ENCODE results near the gene EFNB2. TPM values are rescaled to one million over a fixed set of nuclear protein-coding genes. Genes with fewer than 3 reads are reported as not detected.
A peak's percentile ranks its signal among the peaks of the same experiment; 100 is the strongest.

Gene EFNB2
- total RNA-seq, 1 experiment from 2014 or later = 16.4 TPM

GRCh38 chr13:106568299-106569003 is 33.0 kb upstream of the EFNB2 start:
- TSS peak; percentile 35 for BruUV-seq (replicated peaks)

GRCh38 chr13:106567474-106568298 is 32.2 kb upstream of the EFNB2 start, which contains the start of gene ARGLU1:
TSS of gene ARGLU1 (minus strand) at chr13:106568137. CDS start at chr13:106567919, 218 bp downstream.
- Histone ChIP-seq H3K4me2 (ENCODE audit: low read length) (peak within 1 kb of the TSS; percentile 95), H3K9me3 (ENCODE audit: low read length) (no peaks in the 10 kb centered on the region), H3K9me2 (replicated peaks; ENCODE audit: low read length) (no peaks in the 10 kb centered on the region), H4K20me1 (ENCODE audit: low read length) (peaks cover 42% of the 10 kb centered on the region), H3K4me1 (ENCODE audit: insufficient read depth, low read length) (peaks cover 20% of the 10 kb centered on the region), H3K36me3 (ENCODE audit: low read depth, low read length) (no peaks in the 10 kb centered on the region), H3K4me3 (ENCODE audit: low read length) (peak within 1 kb of the TSS; percentile 80), H3K27me3 (ENCODE audit: low read length) (no peaks in the 10 kb centered on the region), H2AFZ (ENCODE audit: low read length) (peak within 1 kb of the TSS; percentile 96), H3F3A (ENCODE audit: low read length, unreplicated experiment) (no peaks in the 10 kb centered on the region), H3K79me2 (ENCODE audit: low read length) (peaks cover 52% of the 10 kb centered on the region), H3K9ac (ENCODE audit: low read length) (peak within 1 kb of the TSS; percentile 98), H3K27ac (ENCODE audit: low read length) (peak within 1 kb of the TSS; percentile 50)
- ATAC-seq = peak; percentile 71
- peak; percentile 89 for DNase-seq
- no peak for TF ChIP-seq EZH2phosphoT487 (IDR thresholded peaks at IDR 0.05; ENCODE audit: borderline replicate concordance, low read length)
- TF ChIP-seq, protein P1, sequence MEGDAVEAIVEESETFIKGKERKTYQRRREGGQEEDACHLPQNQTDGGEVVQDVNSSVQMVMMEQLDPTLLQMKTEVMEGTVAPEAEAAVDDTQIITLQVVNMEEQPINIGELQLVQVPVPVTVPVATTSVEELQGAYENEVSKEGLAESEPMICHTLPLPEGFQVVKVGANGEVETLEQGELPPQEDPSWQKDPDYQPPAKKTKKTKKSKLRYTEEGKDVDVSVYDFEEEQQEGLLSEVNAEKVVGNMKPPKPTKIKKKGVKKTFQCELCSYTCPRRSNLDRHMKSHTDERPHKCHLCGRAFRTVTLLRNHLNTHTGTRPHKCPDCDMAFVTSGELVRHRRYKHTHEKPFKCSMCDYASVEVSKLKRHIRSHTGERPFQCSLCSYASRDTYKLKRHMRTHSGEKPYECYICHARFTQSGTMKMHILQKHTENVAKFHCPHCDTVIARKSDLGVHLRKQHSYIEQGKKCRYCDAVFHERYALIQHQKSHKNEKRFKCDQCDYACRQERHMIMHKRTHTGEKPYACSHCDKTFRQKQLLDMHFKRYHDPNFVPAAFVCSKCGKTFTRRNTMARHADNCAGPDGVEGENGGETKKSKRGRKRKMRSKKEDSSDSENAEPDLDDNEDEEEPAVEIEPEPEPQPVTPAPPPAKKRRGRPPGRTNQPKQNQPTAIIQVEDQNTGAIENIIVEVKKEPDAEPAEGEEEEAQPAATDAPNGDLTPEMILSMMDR (conservative IDR thresholded peaks at IDR 0.05; ENCODE audit: low read depth, low read length) = no peak
- TSS peak; percentile 50 for BruUV-seq (replicated peaks)
- CTCF ChIA-PET = no interaction called here
- POLR2A ChIA-PET (ENCODE audit: unreplicated experiment) = no interaction called here
- intact Hi-C loops (cut with micrococcal nuclease) = loop anchor here (2.0 kb wide), 1 partner anchor 53 kb away; no protein-coding TSS in a partner anchor

More at GRCh38 chr13:106568299-106569003, 33.0 kb upstream of the EFNB2 start:
- CTCF ChIA-PET = no interaction called here
- Histone ChIP-seq H3K4me2 (ENCODE audit: low read length) (peak overlapping the region; percentile 95), H3K27me3 (ENCODE audit: low read length) (no peaks in the 10 kb centered on the region), H3K4me3 (ENCODE audit: low read length) (peak overlapping the region; percentile 80), H3K9me3 (ENCODE audit: low read length) (no peaks in the 10 kb centered on the region), H2AFZ (ENCODE audit: low read length) (peak overlapping the region; percentile 96), H3K36me3 (ENCODE audit: low read depth, low read length) (no peaks in the 10 kb centered on the region), H3F3A (ENCODE audit: low read length, unreplicated experiment) (no peaks in the 10 kb centered on the region), H3K9me2 (replicated peaks; ENCODE audit: low read length) (no peaks in the 10 kb centered on the region), H4K20me1 (ENCODE audit: low read length) (peaks cover 36% of the 10 kb centered on the region), H3K9ac (ENCODE audit: low read length) (peak overlapping the region; percentile 98), H3K27ac (ENCODE audit: low read length) (no peak overlapping the region), H3K4me1 (ENCODE audit: insufficient read depth, low read length) (peaks cover 20% of the 10 kb centered on the region), H3K79me2 (ENCODE audit: low read length) (peaks cover 45% of the 10 kb centered on the region)
- TF ChIP-seq, protein P1 (conservative IDR thresholded peaks at IDR 0.05; ENCODE audit: low read depth, low read length) = no peak
- TF ChIP-seq EZH2phosphoT487 (IDR thresholded peaks at IDR 0.05; ENCODE audit: borderline replicate concordance, low read length) = no peak
- no peak for TF ChIP-seq EZH2 (IDR thresholded peaks at IDR 0.05; ENCODE audit: low read length, unreplicated experiment)
- intact Hi-C loops (cut with micrococcal nuclease) = no loop called here
- ATAC-seq (0 out of 2 replicates have a peak, but pooled peaks have one; percentile 2), DNase-seq (no peak)
- POLR2A ChIA-PET (ENCODE audit: unreplicated experiment) = no interaction called here
